Right hindlimb (tissue), 1 donor: ENCODE results near the gene CDC6.

Source experiments
- DNase-seq: peaks from one replicate; pipeline ENCODE4 v3.0.0-alpha.2; 2018

CDC6 gene

GRCh38 chr17:40287494-40288369 lies at the start of gene CDC6:
Gene CDC6 (plus strand): TSS chr17:40287879. CDS start chr17:40289421, 1,542 bp downstream.
- peak; percentile 100 for DNase-seq

GRCh38 chr17:40241252-40241834 lies 46.3 kb upstream of the CDC6 start:
- DNase-seq: no peak

GRCh38 chr17:40242774-40243173 lies 44.9 kb upstream of the CDC6 start:
- no peak for DNase-seq

- no peak for DNase-seq
These were observed 43.9 kb upstream of the CDC6 start for GRCh38 chr17:40243761-40244160.

GRCh38 chr17:40244255-40244654 lies 43.4 kb upstream of the CDC6 start:
- no peak for DNase-seq

- DNase-seq: no peak
These were observed 39.7 kb upstream of the CDC6 start for GRCh38 chr17:40247926-40248495.

- no peak for DNase-seq
These were observed 39.2 kb upstream of the CDC6 start for GRCh38 chr17:40248507-40248906.

GRCh38 chr17:40251576-40251975 lies 36.1 kb upstream of the CDC6 start:
- peak; percentile 30 for DNase-seq

GRCh38 chr17:40253565-40253964 lies 34.1 kb upstream of the CDC6 start:
- no peak for DNase-seq

- DNase-seq: no peak
These were observed 28.2 kb upstream of the CDC6 start for GRCh38 chr17:40259505-40259904.

- no peak for DNase-seq
These were observed 27.2 kb upstream of the CDC6 start for GRCh38 chr17:40260528-40260927.

- DNase-seq: no peak
These were observed 23.1 kb upstream of the CDC6 start for GRCh38 chr17:40264458-40265185.

- no peak for DNase-seq
These were observed 22.3 kb upstream of the CDC6 start for GRCh38 chr17:40265337-40265736.

- no peak for DNase-seq
These were observed 20.8 kb upstream of the CDC6 start for GRCh38 chr17:40266882-40267281.

GRCh38 chr17:40268141-40268712 lies 19.5 kb upstream of the CDC6 start:
- DNase-seq: no peak

- no peak for DNase-seq
These were observed 9.3 kb upstream of the CDC6 start for GRCh38 chr17:40278414-40278813.

- no peak for DNase-seq
These were observed 8.3 kb upstream of the CDC6 start for GRCh38 chr17:40279402-40279801.

- no peak for DNase-seq
These were observed 6.0 kb upstream of the CDC6 start for GRCh38 chr17:40281663-40282062.

- no peak for DNase-seq
These were observed 4.0 kb upstream of the CDC6 start for GRCh38 chr17:40283662-40284061.

GRCh38 chr17:40284085-40284713 lies 3.5 kb upstream of the CDC6 start:
- peak; percentile 75 for DNase-seq

GRCh38 chr17:40286473-40286872 lies 1.2 kb upstream of the CDC6 start:
- DNase-seq: no peak

GRCh38 chr17:40287159-40287493 lies 553 bp upstream of the CDC6 start:
- DNase-seq: no peak
